ENCODE data around the gene CMIP.

DNA sequence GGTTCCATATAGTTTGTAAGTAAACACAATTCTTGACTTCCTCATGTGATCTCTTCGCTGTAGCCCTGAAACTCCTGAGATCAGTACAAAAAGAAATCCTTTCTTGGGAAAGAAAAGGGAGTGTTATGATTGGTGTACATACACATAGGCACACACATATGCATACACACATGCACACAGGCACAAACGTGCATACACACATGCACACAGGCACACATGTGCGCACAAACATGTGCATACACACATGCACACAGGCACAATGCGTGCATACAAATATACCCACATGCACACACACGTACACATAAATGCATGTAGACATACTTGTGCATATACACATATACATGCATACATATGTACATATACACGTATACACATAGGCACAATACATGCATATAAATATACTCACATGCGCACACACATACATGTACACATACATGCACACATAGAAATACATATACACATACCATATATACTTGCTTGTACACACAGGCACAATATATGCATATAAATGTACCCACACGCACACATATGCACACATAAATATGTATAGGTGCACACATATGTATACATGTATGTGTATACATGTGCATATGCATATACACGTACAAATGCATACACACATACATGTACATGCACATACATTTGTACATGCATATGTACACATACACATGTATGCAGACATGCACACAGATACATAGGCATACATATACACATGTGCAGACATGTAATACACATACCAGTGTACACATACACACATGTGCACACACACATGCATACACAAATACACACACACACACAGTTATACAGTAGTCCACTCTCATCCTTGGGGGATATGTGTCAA, 26.4 kb downstream of the CMIP start:
- TF ChIP-seq, protein P1, sequence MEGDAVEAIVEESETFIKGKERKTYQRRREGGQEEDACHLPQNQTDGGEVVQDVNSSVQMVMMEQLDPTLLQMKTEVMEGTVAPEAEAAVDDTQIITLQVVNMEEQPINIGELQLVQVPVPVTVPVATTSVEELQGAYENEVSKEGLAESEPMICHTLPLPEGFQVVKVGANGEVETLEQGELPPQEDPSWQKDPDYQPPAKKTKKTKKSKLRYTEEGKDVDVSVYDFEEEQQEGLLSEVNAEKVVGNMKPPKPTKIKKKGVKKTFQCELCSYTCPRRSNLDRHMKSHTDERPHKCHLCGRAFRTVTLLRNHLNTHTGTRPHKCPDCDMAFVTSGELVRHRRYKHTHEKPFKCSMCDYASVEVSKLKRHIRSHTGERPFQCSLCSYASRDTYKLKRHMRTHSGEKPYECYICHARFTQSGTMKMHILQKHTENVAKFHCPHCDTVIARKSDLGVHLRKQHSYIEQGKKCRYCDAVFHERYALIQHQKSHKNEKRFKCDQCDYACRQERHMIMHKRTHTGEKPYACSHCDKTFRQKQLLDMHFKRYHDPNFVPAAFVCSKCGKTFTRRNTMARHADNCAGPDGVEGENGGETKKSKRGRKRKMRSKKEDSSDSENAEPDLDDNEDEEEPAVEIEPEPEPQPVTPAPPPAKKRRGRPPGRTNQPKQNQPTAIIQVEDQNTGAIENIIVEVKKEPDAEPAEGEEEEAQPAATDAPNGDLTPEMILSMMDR (conservative IDR thresholded peaks at IDR 0.05; ENCODE audit: low read length), result no peak
- TF ChIP-seq EZH2phosphoT487 (IDR thresholded peaks at IDR 0.05; ENCODE audit: borderline replicate concordance), result no peak

All from Loucy (cell line).